Kidney capillary endothelial cell (primary cell): ENCODE measurements around the gene ZIC5.

Source experiments
- DNase-seq: peaks from one replicate; pipeline ENCODE4 v3.0.0-alpha.2; 2018; ENCODE audit warnings: low spot score

ZIC5 gene

GRCh38 chr13:99930925-99931324 lies 40.6 kb downstream of the ZIC5 start:
- no peak for DNase-seq

- DNase-seq, result no peak
Observed at GRCh38 chr13:99929866-99930265, 41.7 kb downstream of the ZIC5 start.

GRCh38 chr13:99926014-99926731 lies 45.4 kb downstream of the ZIC5 start:
- DNase-seq, result peak; percentile 33

GRCh38 chr13:99923877-99924582 lies 47.5 kb downstream of the ZIC5 start:
- DNase-seq, result no peak

- no peak for DNase-seq
Observed at GRCh38 chr13:99922631-99923404, 48.7 kb downstream of the ZIC5 start.

GRCh38 chr13:99919132-99919531 lies 52.4 kb downstream of the ZIC5 start:
- no peak for DNase-seq

GRCh38 chr13:99916366-99917103 lies 55.0 kb downstream of the ZIC5 start:
- peak; percentile 66 for DNase-seq

- no peak for DNase-seq
Observed at GRCh38 chr13:99913167-99913566, 58.4 kb downstream of the ZIC5 start.
